ENCODE results near the gene PLXNA3. TPM values are rescaled to one million over a fixed set of nuclear protein-coding genes. Genes with fewer than 3 reads are reported as not detected.

PLXNA3 gene
- polyA plus RNA-seq, 2 donors: 4.3 to 19.0 TPM

GRCh38 chrX:154420402-154420756 is 37.7 kb upstream of the PLXNA3 start:
- WGBS, 2 donors: 86 to 87% methylated on average over 10 of the region's 10 CpGs
- H3K4me1 ChIP-seq (ENCODE audit: control insufficient read depth in 2 of 2, insufficient read depth in 2 of 2, low read length in 1 of 2): no peaks in the 10 kb centered on the region
- H3K27ac ChIP-seq (ENCODE audit: low read depth in 2 of 2, low read length in 1 of 2): no peak overlapping the region
- no peaks in the 10 kb centered on the region for H3K9me3 ChIP-seq (ENCODE audit: control insufficient read depth in 2 of 2, insufficient read depth in 1 of 2, low read depth in 1 of 2, low read length in 1 of 2)
- H3K36me3 ChIP-seq (ENCODE audit: control insufficient read depth in 2 of 2, insufficient read depth in 2 of 2, low read length in 1 of 2): no peaks in the 10 kb centered on the region
- H3K4me3 ChIP-seq (ENCODE audit: low read depth in 1 of 2, low read length in 2 of 2): no peak overlapping the region
- no peaks in the 10 kb centered on the region for H3K27me3 ChIP-seq (ENCODE audit: control insufficient read depth in 1 of 2, insufficient read depth in 2 of 2, low read length in 2 of 2)

- Histone ChIP-seq H3K27ac (ENCODE audit: low read depth in 2 of 2, low read length in 1 of 2) (no peak overlapping the region), H3K36me3 (ENCODE audit: control insufficient read depth in 2 of 2, insufficient read depth in 2 of 2, low read length in 1 of 2) (peaks cover 0 to 1% of the 10 kb centered on the region in 2 donors), H3K4me1 (ENCODE audit: control insufficient read depth in 2 of 2, insufficient read depth in 2 of 2, low read length in 1 of 2) (no peaks in the 10 kb centered on the region), H3K4me3 (ENCODE audit: low read depth in 1 of 2, low read length in 2 of 2) (no peak overlapping the region), H3K27me3 (ENCODE audit: control insufficient read depth in 1 of 2, insufficient read depth in 2 of 2, low read length in 2 of 2) (no peaks in the 10 kb centered on the region), H3K9me3 (ENCODE audit: control insufficient read depth in 2 of 2, insufficient read depth in 1 of 2, low read depth in 1 of 2, low read length in 1 of 2) (no peaks in the 10 kb centered on the region)
- whole genome bisulfite sequencing, 2 donors: 86% methylated on average over 13 of the region's 13 CpGs
Observed at GRCh38 chrX:154426916-154427770, 30.9 kb upstream of the PLXNA3 start.

- Histone ChIP-seq H3K27me3 (ENCODE audit: control insufficient read depth in 1 of 2, insufficient read depth in 2 of 2, low read length in 2 of 2) (no peaks in the 10 kb centered on the region), H3K27ac (ENCODE audit: low read depth in 2 of 2, low read length in 1 of 2) (peak within 1 kb of the TSS; percentile 73 to 75), H3K9me3 (ENCODE audit: control insufficient read depth in 2 of 2, insufficient read depth in 1 of 2, low read depth in 1 of 2, low read length in 1 of 2) (no peaks in the 10 kb centered on the region), H3K4me1 (ENCODE audit: control insufficient read depth in 2 of 2, insufficient read depth in 2 of 2, low read length in 1 of 2) (no peaks in the 10 kb centered on the region), H3K36me3 (ENCODE audit: control insufficient read depth in 2 of 2, insufficient read depth in 2 of 2, low read length in 1 of 2) (peaks cover 0 to 13% of the 10 kb centered on the region in 2 donors), H3K4me3 (ENCODE audit: low read depth in 1 of 2, low read length in 2 of 2) (peak within 1 kb of the TSS; percentile 51 to 92)
- WGBS, 2 donors: 7 to 39% methylated on average over 58 to 87 of the region's 87 CpGs
Observed at GRCh38 chrX:154428176-154429171, 29.6 kb upstream of the PLXNA3 start, which contains the start of gene ATP6AP1. Gene ATP6AP1 (plus strand): TSS chrX:154428677. CDS start chrX:154428693, 16 bp downstream.

GRCh38 chrX:154429711-154430110 is 28.4 kb upstream of the PLXNA3 start:
- WGBS, 2 donors: 81 to 85% methylated on average over 2 of the region's 2 CpGs

GRCh38 chrX:154430479-154430878 is 27.6 kb upstream of the PLXNA3 start:
- peak overlapping the region in 1 of 2 donors; percentile 6 for H3K27ac ChIP-seq (ENCODE audit: low read depth in 2 of 2, low read length in 1 of 2)

More at GRCh38 chrX:154429711-154430110, 28.4 kb upstream of the PLXNA3 start:
- Histone ChIP-seq H3K27ac (ENCODE audit: low read depth in 2 of 2, low read length in 1 of 2) (no peak overlapping the region), H3K4me3 (ENCODE audit: low read depth in 1 of 2, low read length in 2 of 2) (peak overlapping the region in 1 of 2 donors; percentile 51), H3K27me3 (ENCODE audit: control insufficient read depth in 1 of 2, insufficient read depth in 2 of 2, low read length in 2 of 2) (no peaks in the 10 kb centered on the region), H3K36me3 (ENCODE audit: control insufficient read depth in 2 of 2, insufficient read depth in 2 of 2, low read length in 1 of 2) (peaks cover 0 to 20% of the 10 kb centered on the region in 2 donors), H3K9me3 (ENCODE audit: control insufficient read depth in 2 of 2, insufficient read depth in 1 of 2, low read depth in 1 of 2, low read length in 1 of 2) (no peaks in the 10 kb centered on the region), H3K4me1 (ENCODE audit: control insufficient read depth in 2 of 2, insufficient read depth in 2 of 2, low read length in 1 of 2) (no peaks in the 10 kb centered on the region)

GRCh38 chrX:154430916-154431315 is 27.2 kb upstream of the PLXNA3 start:
- 68 to 77% methylated on average over 7 of the region's 7 CpGs for WGBS, 2 donors
- no peak overlapping the region for H3K4me3 ChIP-seq (ENCODE audit: low read depth in 1 of 2, low read length in 2 of 2)
- no peaks in the 10 kb centered on the region for H3K27me3 ChIP-seq (ENCODE audit: control insufficient read depth in 1 of 2, insufficient read depth in 2 of 2, low read length in 2 of 2)
- H3K27ac ChIP-seq (ENCODE audit: low read depth in 2 of 2, low read length in 1 of 2): peak overlapping the region in 1 of 2 donors; percentile 6
- H3K36me3 ChIP-seq (ENCODE audit: control insufficient read depth in 2 of 2, insufficient read depth in 2 of 2, low read length in 1 of 2): peaks cover 0 to 28% of the 10 kb centered on the region in 2 donors
- H3K4me1 ChIP-seq (ENCODE audit: control insufficient read depth in 2 of 2, insufficient read depth in 2 of 2, low read length in 1 of 2): no peaks in the 10 kb centered on the region
- no peaks in the 10 kb centered on the region for H3K9me3 ChIP-seq (ENCODE audit: control insufficient read depth in 2 of 2, insufficient read depth in 1 of 2, low read depth in 1 of 2, low read length in 1 of 2)

More at GRCh38 chrX:154430479-154430878, 27.6 kb upstream of the PLXNA3 start:
- Histone ChIP-seq H3K9me3 (ENCODE audit: control insufficient read depth in 2 of 2, insufficient read depth in 1 of 2, low read depth in 1 of 2, low read length in 1 of 2) (no peaks in the 10 kb centered on the region), H3K36me3 (ENCODE audit: control insufficient read depth in 2 of 2, insufficient read depth in 2 of 2, low read length in 1 of 2) (peaks cover 0 to 26% of the 10 kb centered on the region in 2 donors), H3K27me3 (ENCODE audit: control insufficient read depth in 1 of 2, insufficient read depth in 2 of 2, low read length in 2 of 2) (no peaks in the 10 kb centered on the region), H3K4me1 (ENCODE audit: control insufficient read depth in 2 of 2, insufficient read depth in 2 of 2, low read length in 1 of 2) (no peaks in the 10 kb centered on the region), H3K4me3 (ENCODE audit: low read depth in 1 of 2, low read length in 2 of 2) (no peak overlapping the region)
- 69 to 80% methylated on average over 6 of the region's 6 CpGs for WGBS, 2 donors

GRCh38 chrX:154431341-154431740 is 26.7 kb upstream of the PLXNA3 start:
- Histone ChIP-seq H3K9me3 (ENCODE audit: control insufficient read depth in 2 of 2, insufficient read depth in 1 of 2, low read depth in 1 of 2, low read length in 1 of 2) (no peaks in the 10 kb centered on the region), H3K27me3 (ENCODE audit: control insufficient read depth in 1 of 2, insufficient read depth in 2 of 2, low read length in 2 of 2) (no peaks in the 10 kb centered on the region), H3K4me1 (ENCODE audit: control insufficient read depth in 2 of 2, insufficient read depth in 2 of 2, low read length in 1 of 2) (no peaks in the 10 kb centered on the region), H3K27ac (ENCODE audit: low read depth in 2 of 2, low read length in 1 of 2) (no peak overlapping the region), H3K4me3 (ENCODE audit: low read depth in 1 of 2, low read length in 2 of 2) (no peak overlapping the region), H3K36me3 (ENCODE audit: control insufficient read depth in 2 of 2, insufficient read depth in 2 of 2, low read length in 1 of 2) (peaks cover 0 to 28% of the 10 kb centered on the region in 2 donors)
- 77 to 84% methylated on average over 3 to 5 of the region's 5 CpGs for WGBS, 2 donors

GRCh38 chrX:154432210-154432609 is 25.9 kb upstream of the PLXNA3 start:
- no peaks in the 10 kb centered on the region for H3K9me3 ChIP-seq (ENCODE audit: control insufficient read depth in 2 of 2, insufficient read depth in 1 of 2, low read depth in 1 of 2, low read length in 1 of 2)
- H3K36me3 ChIP-seq (ENCODE audit: control insufficient read depth in 2 of 2, insufficient read depth in 2 of 2, low read length in 1 of 2): peaks cover 0 to 28% of the 10 kb centered on the region in 2 donors
- no peak overlapping the region for H3K4me3 ChIP-seq (ENCODE audit: low read depth in 1 of 2, low read length in 2 of 2)
- 89 to 90% methylated on average over 8 of the region's 8 CpGs for WGBS, 2 donors
- H3K27me3 ChIP-seq (ENCODE audit: control insufficient read depth in 1 of 2, insufficient read depth in 2 of 2, low read length in 2 of 2): no peaks in the 10 kb centered on the region
- H3K4me1 ChIP-seq (ENCODE audit: control insufficient read depth in 2 of 2, insufficient read depth in 2 of 2, low read length in 1 of 2): no peaks in the 10 kb centered on the region
- H3K27ac ChIP-seq (ENCODE audit: low read depth in 2 of 2, low read length in 1 of 2): no peak overlapping the region

- no peaks in the 10 kb centered on the region for H3K9me3 ChIP-seq (ENCODE audit: control insufficient read depth in 2 of 2, insufficient read depth in 1 of 2, low read depth in 1 of 2, low read length in 1 of 2)
- no peak overlapping the region for H3K27ac ChIP-seq (ENCODE audit: low read depth in 2 of 2, low read length in 1 of 2)
- no peak overlapping the region for H3K4me3 ChIP-seq (ENCODE audit: low read depth in 1 of 2, low read length in 2 of 2)
- 85 to 91% methylated on average over 7 of the region's 7 CpGs for WGBS, 2 donors
- peaks cover 0 to 2% of the 10 kb centered on the region in 2 donors for H3K4me1 ChIP-seq (ENCODE audit: control insufficient read depth in 2 of 2, insufficient read depth in 2 of 2, low read length in 1 of 2)
- H3K27me3 ChIP-seq (ENCODE audit: control insufficient read depth in 1 of 2, insufficient read depth in 2 of 2, low read length in 2 of 2): no peaks in the 10 kb centered on the region
- H3K36me3 ChIP-seq (ENCODE audit: control insufficient read depth in 2 of 2, insufficient read depth in 2 of 2, low read length in 1 of 2): peaks cover 0 to 29% of the 10 kb centered on the region in 2 donors
Observed at GRCh38 chrX:154433605-154434004, 24.5 kb upstream of the PLXNA3 start.
